ENCODE data around the gene KRTAP10-12.
"Not testable (repeated sequence)": the region's sequence is repeated elsewhere in the genome, so short reads cannot be mapped to it uniquely, and the experiment has no call there.

KRTAP10-12 gene

DNA sequence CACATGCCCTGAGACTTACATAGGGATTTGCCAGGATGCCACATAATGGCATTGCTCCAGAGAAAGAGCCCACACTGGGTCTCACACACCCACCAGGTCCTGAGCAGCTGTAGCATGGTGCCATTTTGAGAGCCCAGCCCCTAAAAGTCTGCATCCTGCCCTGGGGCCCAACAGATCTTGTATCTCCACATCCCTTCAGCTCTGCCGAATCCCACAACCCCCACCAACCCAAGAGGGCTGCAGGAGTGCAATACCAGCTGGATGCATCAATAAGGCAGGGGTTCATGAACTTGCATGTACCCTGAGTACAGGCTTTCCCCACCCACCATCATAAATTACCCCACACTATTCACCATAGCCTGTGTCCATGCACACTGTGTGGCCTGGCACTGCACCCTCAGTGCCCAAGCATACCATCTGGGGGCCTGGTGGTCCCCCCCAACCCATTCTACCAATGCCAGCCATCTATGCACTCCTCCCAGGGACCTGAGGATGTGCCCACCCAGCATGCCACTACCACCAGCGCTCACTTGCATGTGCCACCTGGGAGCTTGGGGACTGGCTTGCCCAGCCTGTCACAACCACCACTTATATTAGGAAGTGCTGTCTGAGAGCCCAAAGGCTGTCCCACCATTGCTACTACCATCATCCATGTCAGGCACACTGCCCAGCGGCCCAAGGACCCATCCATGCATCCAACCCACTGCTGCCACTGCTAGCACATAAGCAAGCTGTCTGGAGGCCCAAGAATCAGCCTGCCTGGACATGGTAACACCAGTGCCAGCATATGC lies 26.1 kb upstream of the KRTAP10-12 start:
- no peak for DNase-seq

GRCh38 chr21:44671911-44672310 lies 25.1 kb upstream of the KRTAP10-12 start:
- no peak for DNase-seq

- DNase-seq = no peak
Observed at GRCh38 chr21:44677881-44678280, 19.1 kb upstream of the KRTAP10-12 start.

DNA sequence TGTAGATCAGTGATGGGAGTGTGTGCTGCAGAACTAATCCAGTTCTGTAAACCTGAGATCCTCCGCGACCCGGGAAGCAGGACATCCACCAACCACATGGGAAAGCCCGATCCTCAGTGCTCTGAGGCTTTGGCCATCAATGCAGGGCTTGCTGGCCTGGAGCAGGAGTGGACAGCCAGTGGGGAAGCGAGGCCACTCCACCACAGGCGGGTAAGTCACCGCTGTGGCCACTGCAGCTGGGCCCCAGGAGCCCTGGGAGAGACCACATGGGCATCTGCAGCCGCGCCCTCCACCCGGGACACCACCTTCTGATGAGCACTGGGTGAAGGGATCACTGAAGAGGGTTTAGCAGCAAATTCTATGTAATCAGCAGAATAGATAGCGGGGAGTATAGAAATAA lies 15.8 kb upstream of the KRTAP10-12 start:
- DNase-seq = no peak

- no peak for DNase-seq
Observed at GRCh38 chr21:44681861-44682579, 15.0 kb upstream of the KRTAP10-12 start, which contains the start of gene KRTAP12-1. Gene KRTAP12-1 (minus strand): TSS chr21:44682163. CDS start chr21:44682123, 40 bp downstream.

GRCh38 chr21:44682580-44683151 lies 14.3 kb upstream of the KRTAP10-12 start:
- no peak for DNase-seq

GRCh38 chr21:44684077-44684476 lies 12.9 kb upstream of the KRTAP10-12 start:
- no peak for DNase-seq

DNA sequence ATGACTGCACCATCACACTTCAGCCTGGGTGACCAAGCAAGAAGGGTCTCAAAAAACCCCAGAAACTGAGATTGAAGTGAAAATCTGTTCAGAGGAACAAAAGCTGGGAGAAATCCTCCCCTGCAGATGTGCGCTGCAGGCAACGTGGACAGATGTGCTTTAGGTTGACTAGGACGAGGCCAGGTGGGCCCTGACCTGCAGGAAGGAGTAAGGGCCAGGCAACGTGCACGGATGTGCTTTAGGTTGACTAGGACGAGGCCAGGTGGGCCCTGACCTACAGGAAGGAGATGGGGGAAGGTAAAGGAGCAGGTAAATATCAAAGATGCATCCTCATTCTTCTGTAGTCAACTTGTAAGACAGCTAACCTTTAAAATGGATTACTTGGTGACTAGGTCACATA lies 12.5 kb upstream of the KRTAP10-12 start:
- DNase-seq = no peak

GRCh38 chr21:44685050-44685449 lies 11.9 kb upstream of the KRTAP10-12 start:
- not testable (repeated sequence) for DNase-seq

DNA sequence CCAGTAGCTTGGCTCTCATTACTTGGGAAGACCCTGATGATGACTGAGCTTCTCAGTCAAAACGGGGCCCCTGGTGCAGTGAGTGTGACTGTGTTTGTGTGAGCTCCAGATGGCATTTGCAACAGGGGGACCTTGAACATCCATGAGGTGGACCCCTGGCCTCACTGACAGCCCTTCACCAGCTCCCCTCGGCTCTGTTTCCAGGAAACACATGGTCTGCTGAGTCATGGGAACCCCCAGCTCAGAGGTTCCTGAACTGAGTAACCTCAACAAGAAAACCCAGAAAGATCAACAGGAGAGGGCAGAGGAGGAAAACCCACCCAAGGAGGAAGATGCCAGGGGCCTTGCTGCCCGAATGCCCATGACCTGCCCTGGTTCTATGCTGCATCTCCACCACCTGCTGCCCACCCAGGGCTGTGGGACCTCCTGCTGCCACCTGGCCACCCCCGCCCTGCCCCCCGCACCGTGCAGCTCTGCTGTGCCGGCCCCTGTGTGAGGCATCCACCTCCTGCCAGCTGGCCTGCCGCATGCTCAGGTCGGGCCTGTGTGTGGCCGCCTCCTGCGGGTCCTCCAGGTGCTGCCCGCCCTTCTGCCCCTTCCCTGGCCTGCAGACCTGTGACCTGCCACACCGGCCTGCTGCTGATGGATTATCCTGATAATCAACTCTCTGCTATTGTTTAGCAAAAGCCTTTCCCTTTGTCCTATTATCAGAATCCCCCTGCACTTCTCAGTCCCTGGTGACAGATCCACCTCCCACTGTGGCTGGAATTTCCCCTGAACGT lies 10.8 kb upstream of the KRTAP10-12 start:
- no peak for DNase-seq

GRCh38 chr21:44686843-44687561 lies 10.0 kb upstream of the KRTAP10-12 start:
- DNase-seq = no peak

- DNase-seq = no peak
Observed at GRCh38 chr21:44687671-44688070, 9.3 kb upstream of the KRTAP10-12 start.

- DNase-seq = not testable (repeated sequence)
Observed at GRCh38 chr21:44689740-44690139, 7.2 kb upstream of the KRTAP10-12 start.

DNA sequence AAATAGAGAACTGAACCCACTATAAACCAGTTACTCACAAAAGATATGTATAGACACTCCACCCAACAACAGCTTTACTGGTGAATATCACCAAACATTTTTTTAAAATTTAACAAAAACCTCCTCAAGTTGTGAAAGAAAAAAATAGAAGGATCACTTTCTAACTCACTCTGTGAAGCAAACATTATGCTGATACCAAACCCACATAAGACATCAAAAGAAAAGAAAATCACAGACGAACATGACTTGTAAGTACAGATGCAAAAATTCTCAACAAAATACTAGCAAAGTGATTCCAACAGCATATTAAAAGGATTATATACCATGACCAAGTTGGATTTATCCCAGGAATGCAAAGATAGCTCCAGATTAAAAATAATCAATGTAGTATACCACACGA lies 5.3 kb upstream of the KRTAP10-12 start:
- no peak for DNase-seq

DNA sequence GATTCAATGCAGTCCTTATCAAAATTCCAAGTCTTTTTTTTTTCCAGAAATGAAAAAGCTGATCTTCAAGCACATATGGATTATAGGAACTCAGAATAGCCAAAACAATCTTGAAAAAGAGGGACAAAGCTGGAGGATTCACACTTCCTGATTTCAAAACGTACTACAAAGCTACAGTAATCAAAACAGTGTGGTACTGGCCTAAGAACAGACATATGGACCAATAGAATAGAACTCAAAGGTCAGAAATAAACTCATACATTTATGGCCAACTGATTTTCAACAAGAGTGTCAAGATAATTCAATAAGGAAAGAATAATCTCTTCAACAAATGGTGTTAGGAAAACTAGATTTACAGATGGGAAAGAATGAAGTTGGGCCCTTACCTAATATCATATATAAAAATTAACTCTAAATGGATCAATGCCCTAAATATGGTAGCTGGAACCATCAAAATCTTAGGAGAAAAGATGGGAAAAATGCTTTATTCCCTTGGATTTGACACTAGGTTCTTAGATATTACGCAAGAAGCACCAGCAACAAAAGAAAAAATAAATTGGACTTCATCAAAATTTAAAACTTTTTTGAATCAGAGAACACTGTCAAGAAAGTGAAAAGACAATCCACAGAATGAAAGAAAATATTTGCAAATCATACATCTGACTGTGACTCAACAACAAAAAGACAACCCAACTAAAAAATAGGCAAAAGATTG lies 4.0 kb upstream of the KRTAP10-12 start:
- no peak for DNase-seq

DNA sequence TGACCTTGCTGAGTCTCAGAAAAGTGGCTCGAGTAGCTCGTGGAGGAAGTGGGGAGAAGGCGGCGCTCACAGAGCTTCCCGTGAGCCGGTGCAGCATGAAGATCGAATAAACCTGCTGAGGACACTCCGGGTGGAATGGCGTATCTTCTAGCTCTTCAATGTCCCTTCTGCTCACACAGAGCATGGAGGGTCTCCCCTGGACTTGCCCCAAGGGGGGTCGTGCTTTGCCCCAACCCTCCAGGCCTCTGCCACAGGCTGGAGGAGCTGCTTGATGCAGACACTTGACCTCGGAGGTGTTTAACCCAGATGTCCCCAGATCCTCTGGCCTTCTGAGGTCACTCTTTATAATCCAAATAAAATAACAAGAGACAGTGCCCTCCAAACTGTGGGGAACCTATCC lies 2.2 kb upstream of the KRTAP10-12 start:
- DNase-seq = no peak

GRCh38 chr21:44695184-44695583 lies 1.8 kb upstream of the KRTAP10-12 start:
- DNase-seq = no peak

DNA sequence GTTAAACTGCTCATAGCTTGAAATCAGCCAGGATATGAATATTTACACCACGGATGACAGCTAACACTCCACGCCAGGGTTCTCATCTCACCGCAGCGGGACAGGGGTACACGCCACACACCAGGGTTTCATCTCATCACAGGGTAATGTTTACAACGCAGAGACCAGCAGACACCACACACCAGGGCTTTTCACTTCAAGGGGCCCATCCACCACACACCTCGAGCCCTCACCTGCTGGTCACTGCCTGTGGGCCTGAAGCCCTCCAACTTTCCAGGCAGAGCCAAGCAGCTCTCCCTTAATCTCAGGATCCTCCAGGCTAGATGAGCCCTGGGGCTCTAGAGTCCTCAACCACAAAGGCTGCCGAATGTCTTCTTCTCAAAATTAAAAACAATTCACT lies 1.3 kb upstream of the KRTAP10-12 start:
- DNase-seq = no peak

GRCh38 chr21:44696572-44696971 lies 400 bp upstream of the KRTAP10-12 start:
- no peak for DNase-seq

- DNase-seq = no peak
Observed at GRCh38 chr21:44697811-44698734, 1.1 kb downstream of the KRTAP10-12 start.

Measured in stimulated activated naive CD4-positive, alpha-beta T cell treated with Interleukin-2 at 50 U/mL for 16 hours (primary cell).